Esophagus squamous epithelium (tissue), 5 donors: Measurements from ENCODE around the gene ZNF831. TPM values are rescaled to one million over a fixed set of nuclear protein-coding genes. Genes with fewer than 3 reads are reported as not detected.
A peak's percentile ranks its signal among the peaks of the same experiment; 100 is the strongest.

ENCODE experiments used
- DNase-seq: peaks from one replicate; lab custom pipeline; 2025; lab: John Stamatoyannopoulos, UW
- H3K27ac ChIP-seq, 4 donors: fragments of 200-600 bp; sonication (generic); one replicate each; pipeline ENCODE4 v1.5.1; 2016 to 2019; ENCODE audit warnings: mild to moderate bottlenecking in 1 of 4
- H3K27me3 ChIP-seq, 4 donors: fragments of 200-600 bp; sonication (generic); 1 replicate in 3 of 4; 2 replicates in 1 of 4; pipeline versions ENCODE4 v1.5.1 to v1.6.0; 2017 to 2021; ENCODE audit warnings: antibody characterized with exemption in 1 of 4
- H3K36me3 ChIP-seq, 3 donors: fragments of 200-600 bp; sonication (generic); one replicate each; pipeline ENCODE4 v1.5.1; 2016 to 2019
- H3K4me1 ChIP-seq, 3 donors: fragments of 200-600 bp; sonication (generic); one replicate each; pipeline ENCODE4 v1.5.1; 2017 to 2019
- H3K4me3 ChIP-seq, 4 donors: fragments of 200-600 bp; sonication (generic); 1 replicate in 3 of 4; 2 replicates in 1 of 4; pipeline ENCODE4 v1.5.1; 2016 to 2019; ENCODE audit warnings: mild to moderate bottlenecking in 2 of 4, moderate library complexity in 1 of 4
- H3K9me3 ChIP-seq, 3 donors: fragments of 200-600 bp; sonication (generic); one replicate each; pipeline ENCODE4 v1.5.1; 2016 to 2019
- POLR2A ChIP-seq, 4 donors: fragments of 450-650 bp; IDR thresholded peaks; one replicate each; pipeline ENCODE4 v1.6.1; 2017; ENCODE audit warnings: antibody characterized with exemption in 4 of 4, mild to moderate bottlenecking in 4 of 4, moderate library complexity in 3 of 4
- WGBS, 2 donors: methylation state at CpG; one replicate each; pipeline ENCODE4 v1.1.5; 2018; 5-methylcytosine and 5-hydroxymethylcytosine counted together
- intact Hi-C: fragments of 100-400 bp; cut with DNase I; formaldehyde crosslinking; loops from one replicate; pipeline ENCODE4 v1.15.0; 2022
- total RNA-seq, 4 donors: library from RNA; depleted of rRNA; stranded (reverse); fragments of >200 nt; gene quantifications; one replicate each; pipeline ENCODE4 v1.1.0, GENCODE V29; 2016
- TF ChIP-seq, protein P1 (sequence below), 6 experiments: fragments of 450-650 bp in 4 of 6; fragments of 200-600 bp in 2 of 6; sonication (generic) in 2 of 6; IDR thresholded peaks; one replicate each; pipeline ENCODE4 v1.5.1; 2016 to 2019; ENCODE audit warnings: antibody characterized with exemption in 6 of 6, mild to moderate bottlenecking in 4 of 6, moderate library complexity in 4 of 6
- donor health status: DM: yes; HTN: yes; CAD: no.

Gene ZNF831
- total RNA-seq, 4 donors from 2014 or later: 0.38 to 1.7 (median 0.60) TPM

GRCh38 chr20:59159493-59160376, 3.9 kb upstream of the ZNF831 start:
- intact Hi-C loops: no loop called here
- Histone ChIP-seq H3K4me3 (peak overlapping the region in 2 of 4 donors; percentile 15 to 38), H3K9me3 (no peaks in the 10 kb centered on the region), H3K27ac (peak overlapping the region in 3 of 4 donors; percentile 31 to 66 (median 63)), H3K4me1 (peaks cover 0 to 39% (median 10%) of the 10 kb centered on the region in 3 donors), H3K36me3 (no peaks in the 10 kb centered on the region), H3K27me3 (peaks cover 0 to 13% (median 0%) of the 10 kb centered on the region in 4 donors)
- DNase-seq: no peak
- TF ChIP-seq, protein P1, sequence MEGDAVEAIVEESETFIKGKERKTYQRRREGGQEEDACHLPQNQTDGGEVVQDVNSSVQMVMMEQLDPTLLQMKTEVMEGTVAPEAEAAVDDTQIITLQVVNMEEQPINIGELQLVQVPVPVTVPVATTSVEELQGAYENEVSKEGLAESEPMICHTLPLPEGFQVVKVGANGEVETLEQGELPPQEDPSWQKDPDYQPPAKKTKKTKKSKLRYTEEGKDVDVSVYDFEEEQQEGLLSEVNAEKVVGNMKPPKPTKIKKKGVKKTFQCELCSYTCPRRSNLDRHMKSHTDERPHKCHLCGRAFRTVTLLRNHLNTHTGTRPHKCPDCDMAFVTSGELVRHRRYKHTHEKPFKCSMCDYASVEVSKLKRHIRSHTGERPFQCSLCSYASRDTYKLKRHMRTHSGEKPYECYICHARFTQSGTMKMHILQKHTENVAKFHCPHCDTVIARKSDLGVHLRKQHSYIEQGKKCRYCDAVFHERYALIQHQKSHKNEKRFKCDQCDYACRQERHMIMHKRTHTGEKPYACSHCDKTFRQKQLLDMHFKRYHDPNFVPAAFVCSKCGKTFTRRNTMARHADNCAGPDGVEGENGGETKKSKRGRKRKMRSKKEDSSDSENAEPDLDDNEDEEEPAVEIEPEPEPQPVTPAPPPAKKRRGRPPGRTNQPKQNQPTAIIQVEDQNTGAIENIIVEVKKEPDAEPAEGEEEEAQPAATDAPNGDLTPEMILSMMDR (IDR thresholded peaks at IDR 0.05): no peak
- TF ChIP-seq POLR2A (IDR thresholded peaks at IDR 0.05): peak in 2 of 4 donors; percentile 23 to 46
- WGBS, 2 donors: 72 to 77% methylated on average over 7 to 12 of the region's 18 CpGs

DNA sequence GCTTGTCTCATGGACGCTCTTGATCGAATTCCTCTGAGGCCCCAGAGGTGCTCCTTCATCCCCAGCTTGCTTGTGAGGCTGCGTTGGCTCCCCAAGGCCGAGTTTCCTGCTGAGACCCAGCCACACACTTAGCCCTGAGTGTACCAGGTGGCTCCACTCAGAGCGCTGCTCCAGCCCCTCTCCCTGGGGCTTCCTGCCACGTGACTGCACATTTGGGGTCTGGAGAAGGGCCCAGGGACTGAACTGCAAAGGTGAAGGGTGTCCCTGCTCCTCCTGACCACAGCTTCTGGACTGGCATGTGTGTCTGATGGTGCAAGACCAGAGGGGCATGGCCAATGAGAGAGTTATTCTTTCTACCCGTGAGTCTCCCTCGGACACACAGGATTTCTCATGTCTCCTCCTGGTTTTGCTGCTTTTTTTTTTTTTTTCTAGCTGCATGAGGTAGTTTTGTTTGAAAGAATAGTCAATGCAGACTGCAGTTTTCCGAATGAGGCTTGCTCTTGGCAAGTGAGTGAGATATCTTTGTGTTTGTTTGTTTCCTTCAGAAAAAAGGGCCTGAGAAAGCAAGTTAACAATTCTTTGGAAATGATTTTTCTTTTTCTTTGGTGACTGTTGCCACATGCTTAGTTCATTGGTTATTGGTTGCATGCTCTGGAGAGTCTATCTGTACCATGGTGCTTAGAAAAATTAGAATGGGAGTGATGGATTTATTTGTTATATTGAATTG, 3.1 kb upstream of the ZNF831 start:
- Histone ChIP-seq H3K27ac (peak overlapping the region in 3 of 4 donors; percentile 21 to 66 (median 63)), H3K4me3 (peak overlapping the region in 2 of 4 donors; percentile 15 to 38)
- DNase-seq: no peak

DNA sequence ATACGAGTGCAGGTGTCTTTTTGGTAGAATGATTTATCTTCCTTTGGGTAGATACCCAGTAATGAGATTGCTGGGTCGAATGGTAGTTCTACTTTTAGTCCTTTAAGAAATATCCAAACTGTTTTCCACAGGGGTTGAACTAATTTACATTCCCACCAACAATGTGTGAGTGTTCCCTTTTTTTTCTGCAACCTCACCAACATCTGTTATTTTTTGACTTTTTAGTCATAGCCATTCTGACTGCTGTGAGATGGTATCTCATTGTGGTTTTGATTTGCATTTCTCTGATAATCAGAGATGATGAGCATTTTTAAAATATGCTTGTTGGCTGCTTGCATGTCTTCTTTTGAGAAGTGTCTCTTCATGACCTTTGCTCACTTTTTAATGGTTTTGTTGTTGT, 1.9 kb upstream of the ZNF831 start:
- peak overlapping the region in 1 of 4 donors; percentile 66 for H3K27ac ChIP-seq
- intact Hi-C loops: no loop called here

More for the DNA sequence above, 3.1 kb upstream of the ZNF831 start:
- TF ChIP-seq POLR2A (IDR thresholded peaks at IDR 0.05): peak in 1 of 4 donors; percentile 23
- TF ChIP-seq, protein P1 (IDR thresholded peaks at IDR 0.05): no peak
- Histone ChIP-seq H3K4me1 (peaks cover 0 to 31% (median 10%) of the 10 kb centered on the region in 3 donors), H3K9me3 (no peaks in the 10 kb centered on the region), H3K36me3 (no peaks in the 10 kb centered on the region), H3K27me3 (peaks cover 0 to 13% (median 0%) of the 10 kb centered on the region in 4 donors)
- 54 to 57% methylated on average over 4 to 7 of the region's 9 CpGs for WGBS, 2 donors
- intact Hi-C loops: no loop called here

DNA sequence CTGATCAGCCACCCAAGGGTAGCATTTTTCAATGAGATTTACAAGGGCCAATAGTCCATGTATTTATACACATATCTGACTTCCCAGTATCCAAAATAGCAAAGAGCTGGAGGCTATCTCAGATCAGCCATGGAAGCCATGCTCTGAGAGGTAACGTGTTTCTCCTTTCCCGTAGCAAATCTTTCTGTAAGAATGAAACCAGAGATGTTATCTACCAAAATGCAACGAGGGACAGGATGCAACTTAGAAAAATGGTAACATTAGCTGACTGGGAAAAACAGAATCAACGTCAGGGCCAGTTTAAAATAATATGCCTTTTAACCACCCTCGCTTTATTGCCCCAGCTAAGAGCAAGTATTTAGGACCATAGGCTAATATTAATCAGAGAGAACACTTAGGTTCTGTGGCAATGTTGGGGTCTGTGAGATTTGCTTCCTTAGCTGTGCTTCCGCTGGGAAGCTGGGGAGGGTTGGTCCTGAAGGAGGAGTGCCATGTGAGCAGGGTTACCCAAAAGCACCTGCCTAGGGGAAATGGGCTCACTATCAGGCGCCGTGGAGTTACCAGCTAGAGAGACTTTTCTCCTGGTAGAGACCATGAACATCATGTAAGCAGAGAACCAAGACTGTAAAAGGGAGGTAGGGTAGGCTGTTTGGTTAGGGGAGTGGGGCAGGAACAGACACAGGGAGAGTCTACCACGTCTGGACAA, 1.2 kb downstream of the ZNF831 start:
- peak overlapping the region; percentile 27 to 66 (median 46) for H3K27ac ChIP-seq
- H3K27me3 ChIP-seq: no peaks in the 10 kb centered on the region
- 73 to 82% methylated on average over 6 to 9 of the region's 9 CpGs for WGBS, 2 donors
- H3K36me3 ChIP-seq: no peaks in the 10 kb centered on the region
- TF ChIP-seq, protein P1 (IDR thresholded peaks at IDR 0.05): no peak
- peak in 1 of 4 donors; percentile 22 for TF ChIP-seq POLR2A (IDR thresholded peaks at IDR 0.05)
- no peaks in the 10 kb centered on the region for H3K9me3 ChIP-seq
- H3K4me3 ChIP-seq: peak overlapping the region in 1 of 4 donors; percentile 16
- intact Hi-C loops: no loop called here
- peaks cover 0 to 6% (median 0%) of the 10 kb centered on the region in 3 donors for H3K4me1 ChIP-seq
- DNase-seq: no peak

More for the DNA sequence above, 1.9 kb upstream of the ZNF831 start:
- Histone ChIP-seq H3K9me3 (no peaks in the 10 kb centered on the region), H3K4me1 (peaks cover 0 to 31% (median 10%) of the 10 kb centered on the region in 3 donors), H3K4me3 (no peak overlapping the region), H3K27me3 (peaks cover 0 to 13% (median 0%) of the 10 kb centered on the region in 4 donors), H3K36me3 (no peaks in the 10 kb centered on the region)
- WGBS, 2 donors: 34 to 66% methylated on average over 2 of the region's 2 CpGs
- no peak for DNase-seq
- no peak for TF ChIP-seq POLR2A (IDR thresholded peaks at IDR 0.05)
- TF ChIP-seq, protein P1 (IDR thresholded peaks at IDR 0.05): no peak
